Fibroblast of lung (primary cell): ENCODE measurements around the gene TPD52L1.

Source experiments
- EZH2 ChIP-seq: IDR thresholded peaks from 2 replicates; pipeline ENCODE4 v1.5.1; 2012; ENCODE audit warnings: low read length, control low read depth, mild to moderate bottlenecking; ENCODE audit errors: missing control alignments
- TF ChIP-seq, protein P1 (sequence below), 2 donors: IDR thresholded peaks in 1 of 2; conservative IDR thresholded peaks in 1 of 2; 1 replicate in 1 of 2; 2 replicates in 1 of 2; pipeline ENCODE4 v1.5.1; 2011 to 2012; ENCODE audit warnings: low read length in 2 of 2, control low read depth in 1 of 2, inconsistent platforms in 1 of 2, low read depth in 1 of 2, mild to moderate bottlenecking in 1 of 2

DNA sequence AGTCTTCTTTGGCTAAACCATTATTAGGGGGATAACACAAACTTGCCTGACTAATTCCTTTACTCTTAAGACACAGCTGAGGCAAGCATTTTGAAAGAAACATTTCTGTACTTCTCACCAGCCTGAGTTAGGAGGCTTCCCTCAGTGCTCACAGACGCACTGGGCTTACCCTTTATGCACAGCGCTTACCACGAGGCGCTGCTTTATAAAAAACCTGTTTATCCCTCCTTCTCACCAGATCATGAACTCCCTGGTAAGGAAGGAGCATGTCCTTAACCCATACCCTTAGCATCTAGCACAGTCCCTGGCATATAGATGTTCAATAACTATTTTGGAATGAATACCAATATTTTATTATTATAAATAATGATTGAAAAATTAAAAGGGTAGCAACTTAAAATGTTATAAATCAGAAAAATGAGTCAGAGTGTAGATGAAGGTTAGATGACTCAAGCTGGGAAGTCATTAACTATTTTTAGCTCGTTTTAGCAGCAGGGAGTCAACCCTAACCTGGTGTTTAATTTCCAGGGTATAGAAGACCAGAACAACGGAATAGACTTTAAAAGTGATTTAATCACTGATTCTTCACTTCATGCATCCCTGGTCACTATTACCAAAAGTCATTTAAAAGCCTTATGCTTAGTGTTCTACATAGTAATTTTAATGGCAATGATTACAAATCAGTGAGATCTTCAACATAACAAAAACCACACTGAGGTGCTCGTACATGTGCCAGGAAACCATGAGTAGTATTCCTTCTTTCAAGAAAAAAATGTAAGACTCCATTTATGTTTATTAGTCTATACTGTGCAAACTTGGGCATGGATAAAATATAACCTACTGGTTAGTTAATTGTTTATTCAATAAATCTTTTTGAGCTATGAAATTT is 4.1 kb upstream of the TPD52L1 start:
- TF ChIP-seq, protein P1, sequence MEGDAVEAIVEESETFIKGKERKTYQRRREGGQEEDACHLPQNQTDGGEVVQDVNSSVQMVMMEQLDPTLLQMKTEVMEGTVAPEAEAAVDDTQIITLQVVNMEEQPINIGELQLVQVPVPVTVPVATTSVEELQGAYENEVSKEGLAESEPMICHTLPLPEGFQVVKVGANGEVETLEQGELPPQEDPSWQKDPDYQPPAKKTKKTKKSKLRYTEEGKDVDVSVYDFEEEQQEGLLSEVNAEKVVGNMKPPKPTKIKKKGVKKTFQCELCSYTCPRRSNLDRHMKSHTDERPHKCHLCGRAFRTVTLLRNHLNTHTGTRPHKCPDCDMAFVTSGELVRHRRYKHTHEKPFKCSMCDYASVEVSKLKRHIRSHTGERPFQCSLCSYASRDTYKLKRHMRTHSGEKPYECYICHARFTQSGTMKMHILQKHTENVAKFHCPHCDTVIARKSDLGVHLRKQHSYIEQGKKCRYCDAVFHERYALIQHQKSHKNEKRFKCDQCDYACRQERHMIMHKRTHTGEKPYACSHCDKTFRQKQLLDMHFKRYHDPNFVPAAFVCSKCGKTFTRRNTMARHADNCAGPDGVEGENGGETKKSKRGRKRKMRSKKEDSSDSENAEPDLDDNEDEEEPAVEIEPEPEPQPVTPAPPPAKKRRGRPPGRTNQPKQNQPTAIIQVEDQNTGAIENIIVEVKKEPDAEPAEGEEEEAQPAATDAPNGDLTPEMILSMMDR (conservative IDR thresholded peaks at IDR 0.05 in 1 of 2, IDR thresholded peaks at IDR 0.05 in 1 of 2; ENCODE audit: low read depth in 1 of 2, low read length in 2 of 2): no peak
- TF ChIP-seq EZH2: no peak
